MG63 (cell line): ENCODE data around the gene FLNB. TPM values are rescaled to one million over a fixed set of nuclear protein-coding genes. Genes with fewer than 3 reads are reported as not detected.

Experiments
- DNase-seq: peaks from one replicate; pipeline ENCODE4 v3.0.0-alpha.2; 2020
- H3K27me3 ChIP-seq: fragments of 250-450 bp; sonication (Bioruptor Pico); 2 replicates; pipeline ENCODE4 v1.5.1; 2020; ENCODE audit warnings: mild to moderate bottlenecking, moderate library complexity
- H3K36me3 ChIP-seq: fragments of 250-450 bp; sonication (Bioruptor Pico); 2 replicates; pipeline ENCODE4 v1.5.1; 2020; ENCODE audit warnings: mild to moderate bottlenecking, moderate library complexity
- H3K4me3 ChIP-seq: fragments of 250-450 bp; sonication (Bioruptor Pico); 2 replicates; pipeline ENCODE4 v1.5.1; 2020; ENCODE audit warnings: mild to moderate bottlenecking, moderate library complexity
- H3K9me3 ChIP-seq: fragments of 250-450 bp; sonication (Bioruptor Pico); 2 replicates; pipeline ENCODE4 v1.5.1; 2020; ENCODE audit warnings: mild to moderate bottlenecking, moderate library complexity
- total RNA-seq: library from RNA; depleted of rRNA; stranded (reverse); fragments of >200 nt; shearing (Covaris generic); gene quantifications from 2 replicates; pipeline ENCODE4 v1.2.3, GENCODE V29; 2014; ENCODE audit warnings: low replicate concordance

Gene FLNB
- total RNA-seq, 1 experiment from 2014 or later, result 128 TPM

DNA sequence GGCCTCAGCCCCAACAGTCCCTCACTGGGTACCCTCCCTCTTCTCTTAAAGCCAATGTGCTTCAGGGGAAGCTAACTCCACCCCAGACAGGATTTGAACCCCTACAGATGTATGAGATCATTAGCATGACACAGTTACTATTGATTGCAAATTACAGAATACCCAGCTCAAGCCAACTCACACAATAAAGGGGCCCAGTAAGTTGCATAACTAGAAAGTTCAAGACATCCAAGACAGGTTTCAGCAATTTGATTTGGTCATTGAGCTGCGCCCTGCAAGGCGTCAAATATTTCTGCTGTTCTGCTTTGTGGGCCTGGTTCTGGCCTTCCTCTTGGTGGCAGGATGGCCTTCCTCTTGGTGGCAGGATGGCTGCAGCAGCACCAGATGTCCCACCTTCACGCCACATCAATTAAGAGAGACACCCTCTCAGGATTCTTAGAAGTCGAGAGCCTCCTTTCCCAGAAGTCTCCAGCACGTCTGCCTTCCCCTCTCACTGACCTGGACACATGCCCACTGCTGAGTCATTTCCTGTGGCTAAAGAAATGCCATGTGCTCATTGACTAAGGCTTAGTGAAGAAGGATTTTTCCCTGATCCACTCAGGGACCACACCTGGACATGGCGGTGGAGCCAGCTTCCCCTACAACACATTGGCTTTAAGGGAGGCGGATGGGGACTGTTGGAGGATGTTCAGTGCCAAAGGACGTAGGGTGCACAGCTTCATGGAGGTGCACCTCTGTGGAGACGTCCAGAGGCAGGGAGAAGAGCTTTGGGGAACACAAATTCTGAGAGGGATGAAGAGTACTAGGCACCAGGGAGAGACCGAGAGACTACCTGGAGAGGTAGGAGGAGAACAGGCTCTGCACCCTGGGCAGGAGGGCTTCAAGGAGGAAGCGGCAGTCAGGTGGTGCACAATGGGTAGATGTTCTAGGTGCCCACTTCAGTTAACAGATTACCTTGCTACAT is 153.5 kb downstream of the FLNB start:
- no peak overlapping the region for H3K4me3 ChIP-seq
- H3K36me3 ChIP-seq, result peaks cover 72% of the 10 kb centered on the region
- H3K27me3 ChIP-seq, result no peaks in the 10 kb centered on the region
- peak; percentile 86 for DNase-seq
- H3K9me3 ChIP-seq, result no peaks in the 10 kb centered on the region

- Histone ChIP-seq H3K4me3 (no peak overlapping the region), H3K27me3 (no peaks in the 10 kb centered on the region), H3K36me3 (peaks cover 74% of the 10 kb centered on the region), H3K9me3 (no peaks in the 10 kb centered on the region)
- no peak for DNase-seq
Measured at GRCh38 chr3:58163234-58163633, 155.0 kb downstream of the FLNB start.

- H3K4me3 ChIP-seq, result no peak overlapping the region
- peaks cover 79% of the 10 kb centered on the region for H3K36me3 ChIP-seq
- peak; percentile 40 for DNase-seq
- no peaks in the 10 kb centered on the region for H3K9me3 ChIP-seq
- H3K27me3 ChIP-seq, result no peaks in the 10 kb centered on the region
Measured at GRCh38 chr3:58164199-58164879, 156.1 kb downstream of the FLNB start.

GRCh38 chr3:58164906-58165821 is 156.9 kb downstream of the FLNB start:
- no peak for DNase-seq
- Histone ChIP-seq H3K36me3 (peaks cover 76% of the 10 kb centered on the region), H3K27me3 (no peaks in the 10 kb centered on the region), H3K9me3 (no peaks in the 10 kb centered on the region), H3K4me3 (no peak overlapping the region)

- DNase-seq, result peak; percentile 37
- Histone ChIP-seq H3K9me3 (no peaks in the 10 kb centered on the region), H3K36me3 (peaks cover 61% of the 10 kb centered on the region), H3K27me3 (no peaks in the 10 kb centered on the region), H3K4me3 (no peak overlapping the region)
Measured at GRCh38 chr3:58167431-58168351, 159.5 kb downstream of the FLNB start.

DNA sequence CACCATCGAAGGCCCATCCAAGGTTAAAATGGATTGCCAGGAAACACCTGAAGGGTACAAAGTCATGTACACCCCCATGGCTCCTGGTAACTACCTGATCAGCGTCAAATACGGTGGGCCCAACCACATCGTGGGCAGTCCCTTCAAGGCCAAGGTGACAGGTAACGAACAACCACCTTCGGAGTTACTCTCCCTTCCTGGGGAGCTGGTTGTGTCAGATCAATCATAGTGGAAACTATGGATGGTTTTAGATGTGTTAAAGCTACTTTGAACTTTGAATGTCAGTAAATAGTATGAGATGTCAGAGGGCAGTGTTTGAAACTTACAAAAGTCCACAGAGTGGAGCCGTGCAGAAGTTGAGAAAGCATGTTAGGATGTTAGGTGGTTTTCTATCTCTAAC is 160.3 kb downstream of the FLNB start:
- H3K9me3 ChIP-seq, result no peaks in the 10 kb centered on the region
- H3K36me3 ChIP-seq, result peaks cover 53% of the 10 kb centered on the region

GRCh38 chr3:58169371-58169770 is 161.1 kb downstream of the FLNB start:
- DNase-seq, result no peak
- H3K36me3 ChIP-seq, result peaks cover 44% of the 10 kb centered on the region
- no peaks in the 10 kb centered on the region for H3K27me3 ChIP-seq
- no peak overlapping the region for H3K4me3 ChIP-seq
- no peaks in the 10 kb centered on the region for H3K9me3 ChIP-seq

More for the DNA sequence above, 160.3 kb downstream of the FLNB start:
- H3K4me3 ChIP-seq, result no peak overlapping the region
- no peaks in the 10 kb centered on the region for H3K27me3 ChIP-seq
- no peak for DNase-seq

DNA sequence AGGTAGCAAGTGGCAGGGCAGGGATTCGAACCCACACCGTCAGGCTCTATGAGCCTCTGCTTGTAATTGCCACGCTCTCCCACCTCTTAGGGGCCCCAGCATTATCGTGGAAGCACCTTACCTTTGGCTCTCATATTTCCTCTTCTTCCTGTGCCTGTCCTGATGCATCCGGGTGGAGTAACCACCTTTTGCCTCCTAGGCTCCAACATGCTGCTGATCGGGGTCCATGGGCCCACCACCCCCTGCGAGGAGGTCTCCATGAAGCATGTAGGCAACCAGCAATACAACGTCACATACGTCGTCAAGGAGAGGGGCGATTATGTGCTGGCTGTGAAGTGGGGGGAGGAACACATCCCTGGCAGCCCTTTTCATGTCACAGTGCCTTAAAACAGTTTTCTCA is 162.2 kb downstream of the FLNB start:
- Histone ChIP-seq H3K9me3 (no peaks in the 10 kb centered on the region), H3K4me3 (no peak overlapping the region), H3K36me3 (peaks cover 37% of the 10 kb centered on the region), H3K27me3 (no peaks in the 10 kb centered on the region)
- no peak for DNase-seq

- Histone ChIP-seq H3K9me3 (no peaks in the 10 kb centered on the region), H3K27me3 (no peaks in the 10 kb centered on the region), H3K4me3 (no peak overlapping the region), H3K36me3 (peaks cover 30% of the 10 kb centered on the region)
- no peak for DNase-seq
Measured at GRCh38 chr3:58171126-58171525, 162.9 kb downstream of the FLNB start.

GRCh38 chr3:58173029-58173668 is 164.9 kb downstream of the FLNB start:
- DNase-seq, result no peak
- no peaks in the 10 kb centered on the region for H3K27me3 ChIP-seq

GRCh38 chr3:58173669-58174398 is 165.6 kb downstream of the FLNB start:
- no peaks in the 10 kb centered on the region for H3K27me3 ChIP-seq
- no peak for DNase-seq
- no peaks in the 10 kb centered on the region for H3K9me3 ChIP-seq
- H3K36me3 ChIP-seq, result peaks cover 14% of the 10 kb centered on the region
- H3K4me3 ChIP-seq, result no peak overlapping the region

More at GRCh38 chr3:58173029-58173668, 164.9 kb downstream of the FLNB start:
- peaks cover 21% of the 10 kb centered on the region for H3K36me3 ChIP-seq
- no peaks in the 10 kb centered on the region for H3K9me3 ChIP-seq
- H3K4me3 ChIP-seq, result no peak overlapping the region

DNA sequence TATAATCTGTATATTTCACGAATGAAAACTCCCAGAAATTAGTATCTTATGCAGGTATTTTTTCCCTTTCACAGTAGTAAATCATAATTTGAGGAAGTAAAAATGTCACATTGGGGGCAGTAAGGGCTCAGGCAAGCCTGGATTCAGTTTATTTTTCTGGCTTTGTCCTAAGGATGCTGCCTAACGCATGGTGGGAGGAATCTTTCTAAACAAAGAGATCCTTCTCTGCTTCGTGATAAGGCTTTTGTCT is 166.9 kb downstream of the FLNB start:
- no peak for DNase-seq
- Histone ChIP-seq H3K9me3 (no peaks in the 10 kb centered on the region), H3K4me3 (no peak overlapping the region), H3K36me3 (peaks cover 9% of the 10 kb centered on the region), H3K27me3 (no peaks in the 10 kb centered on the region)

DNA sequence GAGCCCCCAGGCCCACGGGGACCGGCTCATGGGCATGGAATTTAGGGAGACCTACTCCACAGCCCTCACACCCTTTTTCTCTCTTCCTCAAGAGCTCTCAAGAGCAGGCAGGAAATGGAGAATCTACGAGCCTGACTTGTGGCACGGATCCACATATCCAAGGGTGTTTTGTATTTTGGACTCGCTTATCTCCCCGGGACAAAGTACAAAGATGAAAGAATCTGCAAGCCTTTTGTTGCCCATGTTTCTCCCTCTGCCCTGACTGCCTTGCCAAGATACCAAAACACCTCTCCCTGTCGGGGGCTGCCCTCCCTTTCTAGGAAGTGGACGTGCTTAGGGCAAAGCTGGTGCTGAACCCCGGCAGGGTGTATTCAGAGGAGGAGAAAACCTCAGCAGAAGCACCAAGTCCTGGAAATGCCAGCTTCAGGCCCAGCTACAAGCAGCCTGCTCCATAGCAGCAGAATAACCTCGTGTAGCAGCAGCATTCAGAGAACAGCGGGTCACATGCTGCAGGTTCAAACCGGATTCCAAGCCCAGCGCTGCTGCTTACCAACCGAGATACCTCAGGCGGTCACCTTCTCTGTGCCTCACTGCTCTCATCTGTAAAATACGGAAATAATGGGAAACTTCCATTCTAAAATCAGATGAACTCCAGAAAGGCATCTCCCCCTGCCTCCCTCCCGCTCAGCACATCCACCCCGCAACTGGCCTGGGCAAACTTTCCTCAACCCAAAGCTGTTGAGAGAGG is 167.4 kb downstream of the FLNB start:
- Histone ChIP-seq H3K4me3 (no peak overlapping the region), H3K36me3 (peaks cover 4% of the 10 kb centered on the region), H3K27me3 (no peaks in the 10 kb centered on the region), H3K9me3 (no peaks in the 10 kb centered on the region)
- DNase-seq, result no peak

GRCh38 chr3:58176185-58176530 is 167.9 kb downstream of the FLNB start:
- Histone ChIP-seq H3K9me3 (no peaks in the 10 kb centered on the region), H3K36me3 (no peaks in the 10 kb centered on the region), H3K4me3 (no peak overlapping the region), H3K27me3 (no peaks in the 10 kb centered on the region)
- no peak for DNase-seq
